ENCODE data around the gene RMI2.

RMI2 gene

DNA sequence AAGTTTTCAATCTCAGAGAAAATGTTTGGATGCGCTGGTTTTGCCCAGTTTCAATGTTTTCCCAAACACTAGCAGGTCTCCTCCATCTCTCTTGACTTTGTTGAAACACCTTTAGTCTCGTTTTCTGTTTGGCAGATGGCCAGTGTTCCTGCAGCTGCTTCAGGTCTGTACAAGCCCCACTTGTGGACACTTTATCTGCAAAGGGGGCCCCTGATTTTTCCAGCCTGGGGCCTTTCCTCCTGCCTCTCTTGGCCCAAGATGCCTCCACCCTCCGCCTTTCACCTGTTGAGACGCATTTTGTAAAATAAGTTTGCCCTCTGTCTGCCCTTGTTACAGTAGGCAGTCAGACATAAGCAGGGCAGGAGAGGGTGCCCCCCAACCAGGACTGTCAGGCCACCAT is 42.3 kb upstream of the RMI2 start:
- Histone ChIP-seq H3K4me3 (ENCODE audit: low read depth, low read length) (no peak overlapping the region), H3K4me1 (ENCODE audit: control insufficient read depth, insufficient read depth, low read length) (0 out of 2 replicates have a peak, but pooled peaks cover 2% of the 10 kb centered on the region), H3K27ac (ENCODE audit: extremely low read depth, low read depth, low read length) (no peak overlapping the region), H3K9me3 (ENCODE audit: control insufficient read depth, insufficient read depth, low read depth, low read length) (no peaks in the 10 kb centered on the region), H3K36me3 (ENCODE audit: control insufficient read depth in 2 of 2, insufficient read depth in 1 of 2, low read length in 2 of 2) (no peaks in the 10 kb centered on the region)
- POLR2A ChIA-PET = no interaction called here
- TF ChIP-seq ZNF302 (tag by site-specific recombination; IDR thresholded peaks at IDR 0.05; ENCODE audit: low read depth) = no peak
- no peak for TF ChIP-seq ZNF248 (tag by site-specific recombination; IDR thresholded peaks at IDR 0.05)
- TF ChIP-seq ZNF274 (IDR thresholded peaks at IDR 0.05; ENCODE audit: low read length) = no peak
- TF ChIP-seq ZNF274 (tag by site-specific recombination; IDR thresholded peaks at IDR 0.05; ENCODE audit: borderline replicate concordance) = no peak
- TF ChIP-seq ZNF629 (tag by site-specific recombination; IDR thresholded peaks at IDR 0.05) = no peak
- no peak for TF ChIP-seq ZFP41 (tag by site-specific recombination; IDR thresholded peaks at IDR 0.05; ENCODE audit: borderline replicate concordance)
- peak; percentile 73 for TF ChIP-seq SCRT2 (tag by site-specific recombination; IDR thresholded peaks at IDR 0.05)
- no peak for TF ChIP-seq SALL2 (tag by site-specific recombination; IDR thresholded peaks at IDR 0.05; ENCODE audit: borderline replicate concordance)
- CTCF ChIA-PET = no interaction called here

DNA sequence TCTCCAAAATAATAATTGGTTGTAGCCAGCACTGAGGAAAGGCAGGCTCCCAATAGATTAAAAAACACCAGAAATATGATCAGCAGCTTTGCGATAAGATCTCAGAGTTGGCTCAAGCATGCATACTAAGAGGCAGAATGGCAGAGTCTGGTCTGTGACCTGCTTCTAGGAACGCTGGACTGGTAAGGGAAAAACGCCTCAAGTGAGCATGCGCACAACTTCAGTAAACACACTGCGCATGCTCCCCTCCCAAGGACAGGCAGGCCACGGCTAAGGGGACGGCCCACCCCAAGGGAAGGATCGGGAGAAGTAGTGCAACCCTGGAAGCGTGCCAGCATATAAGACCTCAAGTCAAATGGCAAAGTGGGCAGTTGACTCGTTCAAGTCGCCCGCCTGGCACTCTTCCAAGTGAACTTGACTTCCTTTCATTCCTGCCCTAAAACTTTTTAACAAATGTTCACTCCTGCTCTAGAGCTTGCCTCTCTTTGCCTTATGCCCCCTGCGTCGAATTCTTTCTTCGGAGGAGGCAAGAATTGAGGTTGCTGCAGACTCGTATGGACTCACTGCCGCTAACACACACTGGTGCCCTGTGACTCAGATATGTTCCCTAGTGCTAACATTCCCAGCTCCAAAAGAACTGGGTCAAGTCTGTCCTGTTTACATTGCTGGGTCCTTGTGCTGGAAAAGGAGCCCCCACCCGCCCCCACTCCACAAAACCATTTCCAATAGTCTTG is 41.7 kb upstream of the RMI2 start:
- TF ChIP-seq SETDB1 (IDR thresholded peaks at IDR 0.05; ENCODE audit: insufficient read length, low read length) = peak; percentile 53
- TF ChIP-seq SP7 (tag by site-specific recombination; IDR thresholded peaks at IDR 0.05) = no peak
- Histone ChIP-seq H3K9me3 (ENCODE audit: control insufficient read depth, insufficient read depth, low read depth, low read length) (no peaks in the 10 kb centered on the region), H3K4me1 (ENCODE audit: control insufficient read depth, insufficient read depth, low read length) (0 out of 2 replicates have a peak, but pooled peaks cover 2% of the 10 kb centered on the region), H3K27ac (ENCODE audit: extremely low read depth, low read depth, low read length) (no peak overlapping the region), H3K36me3 (ENCODE audit: control insufficient read depth in 2 of 2, insufficient read depth in 1 of 2, low read length in 2 of 2) (no peaks in the 10 kb centered on the region), H3K4me3 (ENCODE audit: low read depth, low read length) (no peak overlapping the region)
- ChIA-PET CTCF (no interaction called here), POLR2A (no interaction called here)

DNA sequence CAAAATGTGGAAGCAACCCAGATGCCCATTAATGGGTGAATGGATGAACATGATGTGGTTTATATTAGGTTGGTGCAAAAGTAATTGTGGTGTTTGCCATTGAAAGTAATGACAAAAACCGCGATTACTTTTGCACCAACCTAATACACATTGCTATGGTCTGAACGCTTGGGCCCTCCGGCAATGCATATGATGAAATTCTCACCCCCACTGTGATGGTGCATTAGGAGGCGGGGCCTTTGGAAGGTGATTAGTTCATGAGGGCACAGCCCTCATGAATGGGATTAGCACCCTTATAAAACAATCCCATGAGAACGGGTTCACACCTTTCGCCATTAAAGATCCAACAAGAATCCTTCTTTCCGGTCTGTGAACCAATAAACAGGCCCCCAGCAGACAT is 38.9 kb upstream of the RMI2 start:
- Histone ChIP-seq H3K9me3 (ENCODE audit: control insufficient read depth, insufficient read depth, low read depth, low read length) (no peaks in the 10 kb centered on the region), H3K36me3 (ENCODE audit: control insufficient read depth in 2 of 2, insufficient read depth in 1 of 2, low read length in 2 of 2) (no peaks in the 10 kb centered on the region), H3K27ac (ENCODE audit: extremely low read depth, low read depth, low read length) (no peak overlapping the region), H3K4me3 (ENCODE audit: low read depth, low read length) (no peak overlapping the region), H3K4me1 (ENCODE audit: control insufficient read depth, insufficient read depth, low read length) (0 out of 2 replicates have a peak, but pooled peaks cover 2% of the 10 kb centered on the region)
- POLR2A ChIA-PET = no interaction called here
- CTCF ChIA-PET = interaction anchor here (0.6 kb wide), 1 partner anchor 98 kb away, joined by 4 read pairs; no protein-coding TSS in a partner anchor
- no peak for TF ChIP-seq ZNF488 (tag by site-specific recombination; IDR thresholded peaks at IDR 0.05)
- TF ChIP-seq ZNF274 (IDR thresholded peaks at IDR 0.05; ENCODE audit: low read length) = no peak
- TF ChIP-seq ZNF274 (tag by site-specific recombination; IDR thresholded peaks at IDR 0.05; ENCODE audit: borderline replicate concordance) = no peak
- TF ChIP-seq ZNF521 (tag by site-specific recombination; IDR thresholded peaks at IDR 0.05) = no peak
- TF ChIP-seq, protein P1, sequence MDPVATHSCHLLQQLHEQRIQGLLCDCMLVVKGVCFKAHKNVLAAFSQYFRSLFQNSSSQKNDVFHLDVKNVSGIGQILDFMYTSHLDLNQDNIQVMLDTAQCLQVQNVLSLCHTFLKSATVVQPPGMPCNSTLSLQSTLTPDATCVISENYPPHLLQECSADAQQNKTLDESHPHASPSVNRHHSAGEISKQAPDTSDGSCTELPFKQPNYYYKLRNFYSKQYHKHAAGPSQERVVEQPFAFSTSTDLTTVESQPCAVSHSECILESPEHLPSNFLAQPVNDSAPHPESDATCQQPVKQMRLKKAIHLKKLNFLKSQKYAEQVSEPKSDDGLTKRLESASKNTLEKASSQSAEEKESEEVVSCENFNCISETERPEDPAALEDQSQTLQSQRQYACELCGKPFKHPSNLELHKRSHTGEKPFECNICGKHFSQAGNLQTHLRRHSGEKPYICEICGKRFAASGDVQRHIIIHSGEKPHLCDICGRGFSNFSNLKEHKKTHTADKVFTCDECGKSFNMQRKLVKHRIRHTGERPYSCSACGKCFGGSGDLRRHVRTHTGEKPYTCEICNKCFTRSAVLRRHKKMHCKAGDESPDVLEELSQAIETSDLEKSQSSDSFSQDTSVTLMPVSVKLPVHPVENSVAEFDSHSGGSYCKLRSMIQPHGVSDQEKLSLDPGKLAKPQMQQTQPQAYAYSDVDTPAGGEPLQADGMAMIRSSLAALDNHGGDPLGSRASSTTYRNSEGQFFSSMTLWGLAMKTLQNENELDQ (tag by site-specific recombination; IDR thresholded peaks at IDR 0.05; ENCODE audit: low read depth) = no peak
- no peak for TF ChIP-seq MZF1 (tag by site-specific recombination; IDR thresholded peaks at IDR 0.05; ENCODE audit: borderline replicate concordance)
- no peak for TF ChIP-seq ZNF658 (tag by site-specific recombination; IDR thresholded peaks at IDR 0.05)
- TF ChIP-seq KLF16 (tag by site-specific recombination; IDR thresholded peaks at IDR 0.05) = no peak
